Mucosa of descending colon (tissue), 3 donors: Measurements from ENCODE around the gene ANKRD62. TPM values are rescaled to one million over a fixed set of nuclear protein-coding genes. Genes with fewer than 3 reads are reported as not detected.

Source experiments
- ATAC-seq: fragments of 200-7000 bp; cut with Tn5 transposase; one replicate; pipeline ENCODE4 v1.9.1; 2020; ENCODE audit warnings: mild to moderate bottlenecking, moderate library complexity
- DNase-seq, 3 donors: peaks; one replicate each; pipeline ENCODE4 v3.0.0-alpha.2; 2020
- H3K36me3 ChIP-seq: fragments of 200-600 bp; one replicate; pipeline ENCODE4 v1.8.0; 2021; ENCODE audit warnings: low read depth, mild to moderate bottlenecking
- H3K4me1 ChIP-seq: fragments of 200-600 bp; one replicate; pipeline ENCODE4 v1.8.0; 2021; ENCODE audit warnings: low read depth, mild to moderate bottlenecking
- H3K4me3 ChIP-seq: fragments of 200-600 bp; one replicate; pipeline ENCODE4 v1.8.0; 2021; ENCODE audit warnings: mild to moderate bottlenecking
- H3K9me3 ChIP-seq: fragments of 200-600 bp; one replicate; pipeline ENCODE4 v1.8.0; 2021; ENCODE audit warnings: mild to moderate bottlenecking
- intact Hi-C, 2 donors: fragments of 100-400 bp; cut with DNase I in 1 of 2; cut with micrococcal nuclease in 1 of 2; formaldehyde crosslinking; loops; one replicate each; pipeline versions ENCODE4 v1.11.0 to v1.11.1; 2022; cut with DNase I, micrococcal nuclease
- total RNA-seq, 3 donors: library from RNA; stranded (reverse); fragmentation: NEBNext Ultra II Directional in 2 of 3; extraction: Animal tissue kit (Norgen Biotek cat#: 25700) in 2 of 3; gene quantifications; one replicate each; pipeline versions ENCODE4 v1.2.1 to v1.2.4, GENCODE V29; 2021 to 2023
- TF ChIP-seq, protein P1 (sequence below): fragments of 200-600 bp; IDR thresholded peaks from one replicate; pipeline ENCODE4 v1.8.0; 2022; ENCODE audit warnings: antibody characterized with exemption, mild to moderate bottlenecking
- donor health status: DM: no; HTN: no; CAD: no; lungs with moderate emphysema.
- donor health status: DM: no; HTN: no; CAD: no.
- donor health status: DM: no; HTN: yes; CAD: no.

Gene ANKRD62
- total RNA-seq, 3 donors from 2014 or later = 0.17 to 1.8 TPM; not detected in 1

DNA sequence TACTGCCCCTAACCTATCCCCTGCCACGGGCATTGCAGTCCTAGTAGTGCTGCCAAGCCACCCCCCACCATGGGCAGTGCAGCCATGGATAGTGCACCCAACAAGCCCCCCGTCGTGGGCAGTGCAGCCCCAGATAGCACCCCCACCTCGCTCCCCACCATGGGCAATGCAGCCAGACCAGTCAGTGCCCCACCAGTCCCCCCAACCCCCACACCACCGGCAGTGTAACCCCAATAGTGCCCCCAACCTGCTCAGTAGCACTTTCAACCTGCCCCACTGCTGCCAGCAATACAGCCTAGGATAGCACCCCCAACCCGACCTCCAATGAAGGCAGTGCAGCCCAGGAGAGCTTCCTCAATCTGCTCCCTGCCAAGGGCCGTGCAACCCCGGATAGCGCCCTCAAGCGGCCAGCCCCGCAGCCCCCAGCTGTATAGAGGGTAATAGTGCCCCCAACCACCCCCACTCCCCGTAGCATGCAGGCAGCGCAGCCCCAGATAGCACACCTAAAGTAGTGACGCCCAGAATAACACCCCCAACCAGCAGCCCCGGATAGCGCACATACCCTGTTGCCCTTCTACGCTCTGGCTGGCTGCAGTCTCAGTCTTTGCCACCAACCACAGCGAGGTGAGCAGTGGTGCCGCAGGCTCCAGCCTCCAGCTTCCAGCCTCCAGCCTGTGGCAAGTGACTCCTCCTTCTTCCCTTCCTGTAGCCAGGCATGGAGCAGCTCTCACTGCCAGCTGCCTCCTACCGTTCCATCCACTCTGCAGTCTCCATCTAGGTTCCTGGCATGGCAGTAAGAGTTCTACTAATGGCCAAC is 45.4 kb upstream of the ANKRD62 start:
- Histone ChIP-seq H3K4me3 (no peak overlapping the region), H3K36me3 (no peaks in the 10 kb centered on the region), H3K9me3 (no peaks in the 10 kb centered on the region), H3K4me1 (no peaks in the 10 kb centered on the region)
- ATAC-seq (no peak), DNase-seq (no peak)
- intact Hi-C loops = no loop called here
- TF ChIP-seq, protein P1, sequence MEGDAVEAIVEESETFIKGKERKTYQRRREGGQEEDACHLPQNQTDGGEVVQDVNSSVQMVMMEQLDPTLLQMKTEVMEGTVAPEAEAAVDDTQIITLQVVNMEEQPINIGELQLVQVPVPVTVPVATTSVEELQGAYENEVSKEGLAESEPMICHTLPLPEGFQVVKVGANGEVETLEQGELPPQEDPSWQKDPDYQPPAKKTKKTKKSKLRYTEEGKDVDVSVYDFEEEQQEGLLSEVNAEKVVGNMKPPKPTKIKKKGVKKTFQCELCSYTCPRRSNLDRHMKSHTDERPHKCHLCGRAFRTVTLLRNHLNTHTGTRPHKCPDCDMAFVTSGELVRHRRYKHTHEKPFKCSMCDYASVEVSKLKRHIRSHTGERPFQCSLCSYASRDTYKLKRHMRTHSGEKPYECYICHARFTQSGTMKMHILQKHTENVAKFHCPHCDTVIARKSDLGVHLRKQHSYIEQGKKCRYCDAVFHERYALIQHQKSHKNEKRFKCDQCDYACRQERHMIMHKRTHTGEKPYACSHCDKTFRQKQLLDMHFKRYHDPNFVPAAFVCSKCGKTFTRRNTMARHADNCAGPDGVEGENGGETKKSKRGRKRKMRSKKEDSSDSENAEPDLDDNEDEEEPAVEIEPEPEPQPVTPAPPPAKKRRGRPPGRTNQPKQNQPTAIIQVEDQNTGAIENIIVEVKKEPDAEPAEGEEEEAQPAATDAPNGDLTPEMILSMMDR = no peak

DNA sequence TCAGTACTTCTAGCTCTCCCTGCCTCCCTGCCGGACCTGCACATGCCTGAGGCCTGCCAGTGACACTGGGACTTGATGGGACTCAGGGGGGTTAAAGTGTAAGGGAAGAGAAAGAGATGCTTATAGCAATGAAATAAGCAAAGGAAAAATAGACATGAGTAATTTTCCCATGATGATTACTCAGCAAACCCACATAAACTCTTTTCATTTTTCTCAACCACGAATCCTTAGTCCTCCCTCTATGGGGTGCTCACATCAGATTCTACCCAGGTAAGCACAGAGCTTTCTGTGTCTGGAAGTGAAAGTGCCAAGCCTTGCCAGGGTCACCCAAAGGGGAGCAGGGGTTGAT is 44.8 kb upstream of the ANKRD62 start:
- DNase-seq (no peak), ATAC-seq (no peak)
- no peaks in the 10 kb centered on the region for H3K36me3 ChIP-seq
- H3K4me1 ChIP-seq = no peaks in the 10 kb centered on the region
- H3K4me3 ChIP-seq = no peak overlapping the region
- intact Hi-C loops = no loop called here
- no peaks in the 10 kb centered on the region for H3K9me3 ChIP-seq
- TF ChIP-seq, protein P1 = no peak

DNA sequence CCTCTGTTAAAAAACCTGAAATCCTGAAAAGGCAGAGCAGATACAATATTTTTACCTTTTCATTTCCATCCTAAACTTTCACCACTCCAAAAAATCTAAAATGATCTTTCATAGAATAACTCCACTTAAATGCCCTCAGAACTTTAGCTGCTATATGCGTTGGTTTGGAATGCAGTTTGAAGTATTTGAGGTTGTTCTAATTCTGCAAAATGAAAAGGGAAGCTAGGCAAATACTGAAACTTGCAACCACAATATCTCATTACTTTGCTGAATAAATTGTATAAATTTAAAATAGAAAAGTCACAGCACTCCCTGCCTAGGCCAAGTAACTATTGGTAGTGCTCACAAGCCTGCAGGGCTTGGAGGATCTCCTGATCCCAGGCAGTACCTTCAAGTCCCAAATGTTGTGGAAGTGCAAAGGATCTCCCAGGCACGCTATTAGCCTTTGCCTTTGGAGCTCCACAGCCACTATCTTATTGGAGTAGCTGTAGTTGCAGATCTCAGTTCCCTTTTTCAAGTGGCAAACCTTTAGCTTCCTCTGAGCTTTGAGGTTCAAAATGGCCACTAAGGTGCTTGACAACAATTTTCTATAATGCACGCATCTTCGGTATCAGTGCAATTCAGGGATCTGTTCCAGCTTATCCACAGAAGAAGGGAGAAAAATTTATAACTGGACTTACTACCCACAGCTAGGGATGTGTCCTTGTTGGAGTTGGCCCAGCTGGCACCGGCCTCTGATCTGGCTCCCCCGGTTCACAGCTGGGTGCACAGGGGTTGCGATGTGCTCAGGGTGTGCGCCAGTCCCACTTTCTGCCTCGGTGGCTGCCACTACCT is 43.4 kb upstream of the ANKRD62 start:
- Histone ChIP-seq H3K9me3 (no peaks in the 10 kb centered on the region), H3K4me3 (no peak overlapping the region), H3K36me3 (no peaks in the 10 kb centered on the region), H3K4me1 (no peaks in the 10 kb centered on the region)
- ATAC-seq (peak; percentile 53), DNase-seq (no peak)
- intact Hi-C loops = no loop called here
- TF ChIP-seq, protein P1 = no peak

DNA sequence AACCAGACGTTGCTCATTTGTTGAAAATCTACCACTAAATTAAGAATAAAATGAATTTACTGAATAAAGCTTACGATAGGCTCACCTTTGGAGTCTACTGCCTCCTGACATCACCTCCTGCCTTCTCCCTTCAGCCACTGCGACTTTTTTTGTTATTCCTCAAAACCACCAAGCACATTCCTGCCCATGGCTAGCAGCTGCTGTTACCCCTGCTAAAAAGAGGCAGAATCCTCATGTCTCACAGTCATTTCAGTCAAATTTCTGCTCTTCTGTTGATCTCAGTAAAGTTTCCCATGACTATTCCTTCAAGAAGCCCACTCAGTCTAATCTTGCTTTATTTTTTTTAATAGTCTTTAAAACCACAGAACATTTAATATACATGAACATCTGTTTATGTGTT is 40.8 kb upstream of the ANKRD62 start:
- TF ChIP-seq, protein P1 = no peak
- intact Hi-C loops = no loop called here
- no peak overlapping the region for H3K4me3 ChIP-seq
- H3K36me3 ChIP-seq = no peaks in the 10 kb centered on the region
- DNase-seq (no peak), ATAC-seq (no peak)
- no peaks in the 10 kb centered on the region for H3K9me3 ChIP-seq
- H3K4me1 ChIP-seq = no peaks in the 10 kb centered on the region

DNA sequence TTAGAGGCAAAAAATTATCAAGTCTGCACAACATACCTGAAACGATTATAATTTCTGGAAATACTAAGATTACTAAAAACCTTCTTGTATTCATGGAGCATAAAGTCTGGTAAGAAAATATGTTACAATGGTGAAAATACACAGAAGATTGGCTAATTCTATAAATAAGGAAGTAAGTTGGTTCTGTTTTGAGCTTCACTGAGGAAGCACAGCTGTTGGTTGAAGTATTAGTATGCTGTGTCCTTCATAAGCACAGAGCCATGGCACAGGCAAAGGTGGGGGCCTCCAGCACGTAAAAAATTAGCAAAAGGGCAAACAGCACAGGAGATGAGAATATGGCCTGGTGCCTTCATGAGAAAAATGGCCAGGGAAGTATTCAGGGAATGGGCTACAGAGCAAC is 40.4 kb upstream of the ANKRD62 start:
- ATAC-seq (no peak), DNase-seq (no peak)
- no peak overlapping the region for H3K4me3 ChIP-seq
- TF ChIP-seq, protein P1 = no peak
- H3K36me3 ChIP-seq = no peaks in the 10 kb centered on the region
- no peaks in the 10 kb centered on the region for H3K9me3 ChIP-seq
- no peaks in the 10 kb centered on the region for H3K4me1 ChIP-seq
- intact Hi-C loops = no loop called here
